Uterus (tissue), 4 donors: Measurements from ENCODE around the gene RAB43. TPM values are rescaled to one million over a fixed set of nuclear protein-coding genes. Genes with fewer than 3 reads are reported as not detected.
"Not testable (repeated sequence)": the region's sequence is repeated elsewhere in the genome, so short reads cannot be mapped to it uniquely, and the experiment has no call there.

Experiments
- DNase-seq, 2 donors: peaks; one replicate each; pipeline ENCODE4 v3.0.0-alpha.2; 2019 to 2020
- H3K27ac ChIP-seq, 2 donors: fragments of 200-600 bp; sonication (generic); 1 replicate in 1 of 2; 2 replicates in 1 of 2; pipeline ENCODE4 v1.5.1; 2016 to 2018
- H3K27me3 ChIP-seq, 2 donors: fragments of 200-600 bp; sonication (generic); one replicate each; pipeline ENCODE4 v1.5.1; 2018 to 2019; ENCODE audit warnings: control low read depth in 1 of 2
- H3K36me3 ChIP-seq, 2 donors: fragments of 200-600 bp; sonication (generic); one replicate each; pipeline ENCODE4 v1.5.1; 2019; ENCODE audit warnings: control low read depth in 1 of 2
- H3K4me1 ChIP-seq, 2 donors: fragments of 200-600 bp; sonication (generic); one replicate each; pipeline ENCODE4 v1.5.1; 2018 to 2019; ENCODE audit warnings: control low read depth in 1 of 2
- H3K4me3 ChIP-seq, 2 donors: fragments of 200-600 bp; sonication (generic); 1 replicate in 1 of 2; 2 replicates in 1 of 2; pipeline ENCODE4 v1.5.1; 2018 to 2019; ENCODE audit warnings: mild to moderate bottlenecking in 1 of 2
- H3K9me3 ChIP-seq, 2 donors: fragments of 200-600 bp; sonication (generic); one replicate each; pipeline ENCODE4 v1.5.1; 2019; ENCODE audit warnings: control low read depth in 1 of 2
- CTCF ChIP-seq, 4 experiments: fragments of 200-600 bp in 2 of 4; fragments of 450-650 bp in 2 of 4; sonication (generic) in 2 of 4; IDR thresholded peaks; one replicate each; pipeline ENCODE4 v1.5.1; 2016 to 2019; ENCODE audit warnings: antibody characterized with exemption in 4 of 4, mild to moderate bottlenecking in 2 of 4, moderate library complexity in 1 of 4
- POLR2A ChIP-seq, 2 donors: fragments of 450-650 bp; IDR thresholded peaks; one replicate each; pipeline ENCODE4 v1.6.1; 2016; ENCODE audit warnings: antibody characterized with exemption in 2 of 2, mild to moderate bottlenecking in 1 of 2, moderate library complexity in 1 of 2
- intact Hi-C: fragments of 100-400 bp; cut with DNase I; formaldehyde crosslinking; loops from one replicate; pipeline ENCODE4 v1.15.1; 2023; ENCODE audit warnings: low total_unique reads
- total RNA-seq, 4 donors: library from RNA; depleted of rRNA in 3 of 4; stranded (reverse); fragments of >200 nt in 3 of 4; gene quantifications; one replicate each; pipeline versions ENCODE4 v1.1.0 to v1.2.4, GENCODE V29; 2014 to 2023
- donor health status: DM: yes; HTN: yes; CAD: no.

The RAB43 gene
- total RNA-seq, 4 donors from 2014 or later, result 10.8 to 38.2 (median 26.8) TPM

GRCh38 chr3:129114455-129114854 is 7.1 kb downstream of the RAB43 start:
- Histone ChIP-seq H3K9me3 (no peaks in the 10 kb centered on the region), H3K27me3 (no peaks in the 10 kb centered on the region), H3K27ac (no peak overlapping the region), H3K36me3 (no peaks in the 10 kb centered on the region), H3K4me1 (peaks cover 0 to 2% of the 10 kb centered on the region in 2 donors), H3K4me3 (no peak overlapping the region)
- intact Hi-C loops, result no loop called here
- TF ChIP-seq CTCF (IDR thresholded peaks at IDR 0.05) (no peak), POLR2A (IDR thresholded peaks at IDR 0.05) (no peak)
- DNase-seq, result no peak

- Histone ChIP-seq H3K4me1 (no peaks in the 10 kb centered on the region), H3K27me3 (no peaks in the 10 kb centered on the region), H3K9me3 (no peaks in the 10 kb centered on the region), H3K36me3 (no peaks in the 10 kb centered on the region), H3K27ac (no peak overlapping the region), H3K4me3 (no peak overlapping the region)
- intact Hi-C loops, result no loop called here
- TF ChIP-seq CTCF (IDR thresholded peaks at IDR 0.05) (no peak), POLR2A (IDR thresholded peaks at IDR 0.05) (no peak)
- DNase-seq, result no peak
Observed at GRCh38 chr3:129112308-129113052, 9.1 kb downstream of the RAB43 start.

- H3K4me3 ChIP-seq, intact Hi-C loops, H3K27me3 ChIP-seq, DNase-seq, H3K4me1 ChIP-seq, H3K27ac ChIP-seq, H3K36me3 ChIP-seq, H3K9me3 ChIP-seq: not testable (repeated sequence)
Observed at GRCh38 chr3:129111076-129111780, 10.4 kb downstream of the RAB43 start.

GRCh38 chr3:129107793-129108192 is 13.8 kb downstream of the RAB43 start:
- Histone ChIP-seq H3K36me3 (no peaks in the 10 kb centered on the region), H3K27me3 (no peaks in the 10 kb centered on the region), H3K4me1 (peaks cover 0 to 8% of the 10 kb centered on the region in 2 donors), H3K9me3 (no peaks in the 10 kb centered on the region), H3K27ac (no peak overlapping the region), H3K4me3 (no peak overlapping the region)
- no peak for DNase-seq
- TF ChIP-seq CTCF (IDR thresholded peaks at IDR 0.05) (no peak), POLR2A (IDR thresholded peaks at IDR 0.05) (no peak)
- intact Hi-C loops, result no loop called here

GRCh38 chr3:129106866-129107565 is 14.6 kb downstream of the RAB43 start:
- intact Hi-C loops, result no loop called here
- no peaks in the 10 kb centered on the region for H3K9me3 ChIP-seq
- H3K4me3 ChIP-seq, result no peak overlapping the region
- TF ChIP-seq CTCF (IDR thresholded peaks at IDR 0.05) (no peak), POLR2A (IDR thresholded peaks at IDR 0.05) (no peak)
- H3K27ac ChIP-seq, result no peak overlapping the region
- H3K4me1 ChIP-seq, result peaks cover 0 to 8% of the 10 kb centered on the region in 2 donors
- no peaks in the 10 kb centered on the region for H3K27me3 ChIP-seq
- no peaks in the 10 kb centered on the region for H3K36me3 ChIP-seq
- DNase-seq, result no peak
